GM19239 (cell line): Measurements from ENCODE around the gene ENAH.
"Not testable (repeated sequence)": the region's sequence is repeated elsewhere in the genome, so short reads cannot be mapped to it uniquely, and the experiment has no call there.

ENCODE experiments used
- DNase-seq: peaks from one replicate; pipeline ENCODE4 v3.0.0; 2011; ENCODE audit warnings: low spot score; ENCODE audit not compliant: insufficient read length
- FAIRE-seq: peaks from 2 replicates; lab custom pipeline; 2011; peaks lifted over from hg19 to GRCh38; lab: Jason Lieb, UNC

ENAH gene

GRCh38 chr1:225510740-225511139 lies 142.2 kb downstream of the ENAH start:
- not testable (repeated sequence) for FAIRE-seq

DNA sequence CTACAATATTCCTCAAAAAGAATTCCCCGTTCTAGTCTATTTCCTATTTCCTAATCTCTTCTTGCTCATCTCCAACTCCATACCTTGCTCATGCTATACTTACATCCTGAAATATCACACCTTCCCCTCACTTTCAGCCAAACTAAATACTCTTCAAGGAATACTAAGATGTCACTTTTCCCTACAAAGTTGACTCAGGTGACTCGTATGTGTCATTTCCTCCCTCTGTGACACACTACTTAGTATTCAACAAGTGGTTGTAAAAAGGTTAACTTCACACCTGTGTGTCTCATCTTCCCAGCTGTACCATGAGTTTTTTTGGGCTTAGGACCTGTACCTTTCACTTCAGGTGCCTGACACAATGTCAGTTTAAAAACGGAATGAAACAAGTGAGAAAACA lies 143.2 kb downstream of the ENAH start:
- DNase-seq = no peak
- FAIRE-seq = no peak

More at GRCh38 chr1:225510740-225511139, 142.2 kb downstream of the ENAH start:
- DNase-seq = not testable (repeated sequence)

GRCh38 chr1:225509376-225509707 lies 143.6 kb downstream of the ENAH start:
- DNase-seq = no peak
- no peak for FAIRE-seq

DNA sequence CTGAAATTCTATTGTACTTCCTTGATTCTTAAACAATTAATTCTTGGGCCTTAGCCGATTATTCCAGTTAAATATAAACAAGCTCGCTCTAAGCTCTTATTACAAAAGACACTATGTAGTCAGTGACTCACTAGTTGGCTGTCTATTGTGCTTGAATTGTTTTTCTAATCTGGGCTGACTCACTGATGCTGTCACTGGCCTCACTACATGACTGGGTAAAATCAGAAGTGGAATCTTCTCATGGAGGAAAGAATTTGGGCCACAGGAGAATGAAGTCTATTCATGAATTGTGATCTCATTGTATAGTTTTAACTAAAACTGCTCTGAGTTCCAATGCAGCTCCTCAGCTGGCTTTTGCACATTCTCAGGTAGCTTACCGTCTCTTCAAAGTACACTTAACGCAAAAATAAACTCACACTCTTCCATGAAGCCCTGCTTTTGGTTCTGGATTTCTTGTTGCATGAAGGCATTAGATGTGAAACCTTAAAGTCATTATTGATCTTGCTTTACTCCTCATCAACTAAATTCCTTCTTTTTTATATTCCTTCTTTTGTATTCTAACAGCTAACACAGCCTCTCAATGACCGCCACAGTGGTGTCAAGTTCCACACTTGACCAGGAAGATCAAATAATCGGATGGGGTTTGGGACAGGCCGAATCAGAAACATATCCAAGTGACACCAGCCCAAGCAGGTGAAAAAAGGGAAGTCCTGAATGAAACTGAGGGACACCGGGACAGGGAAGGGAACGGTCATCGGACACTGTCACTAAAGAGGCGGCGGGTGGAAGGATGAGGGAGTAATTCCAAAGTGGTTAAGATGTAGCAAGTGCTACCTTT lies 144.2 kb downstream of the ENAH start:
- FAIRE-seq = no peak
- DNase-seq = no peak

DNA sequence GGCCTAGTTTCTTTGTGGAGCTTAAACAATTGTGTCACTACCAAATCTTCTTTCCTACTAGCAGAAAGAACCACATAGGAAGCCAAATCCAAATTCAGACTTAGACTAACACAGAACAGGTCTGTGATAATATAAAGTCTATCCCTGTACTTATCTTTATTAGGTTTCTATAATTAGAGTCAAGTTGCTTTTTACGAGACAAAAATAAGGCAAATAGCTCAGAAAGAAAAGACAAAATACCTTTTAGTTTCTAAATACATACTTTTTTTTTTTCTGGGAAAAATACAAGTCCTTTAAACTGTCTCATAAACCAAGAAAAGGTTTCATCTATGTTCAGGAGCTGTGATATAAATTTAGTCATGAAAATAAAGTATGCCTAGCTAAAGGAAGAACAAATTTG lies 146.2 kb downstream of the ENAH start:
- DNase-seq (no peak), FAIRE-seq (no peak)

GRCh38 chr1:225504776-225505175 lies 148.1 kb downstream of the ENAH start:
- FAIRE-seq = no peak

DNA sequence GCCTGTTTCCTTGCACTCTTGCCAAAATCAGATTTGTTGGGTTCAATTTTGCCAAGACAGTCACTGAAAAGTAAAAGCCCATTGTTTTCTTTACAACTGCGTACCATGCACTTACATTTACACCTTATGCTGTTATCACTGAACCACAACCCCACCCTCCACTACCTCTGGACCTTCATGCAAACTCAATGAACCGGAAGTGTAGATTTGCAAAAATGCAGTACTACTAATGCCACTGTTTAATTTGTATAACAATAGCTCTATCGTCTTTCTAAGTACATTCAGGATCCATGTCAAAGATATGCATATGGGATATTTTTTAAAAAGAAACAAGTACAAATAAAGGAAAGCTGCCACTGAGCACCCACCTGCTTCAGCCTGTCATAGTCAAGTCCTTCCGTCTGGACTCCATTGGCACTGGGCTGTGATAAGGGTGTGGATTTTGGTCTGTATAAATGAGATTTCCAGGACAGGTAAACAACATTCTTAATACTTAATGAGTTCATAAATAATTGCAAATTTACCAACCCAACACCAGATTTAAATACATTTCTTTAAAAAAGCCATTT lies 152.2 kb downstream of the ENAH start:
- FAIRE-seq = no peak

More at GRCh38 chr1:225504776-225505175, 148.1 kb downstream of the ENAH start:
- DNase-seq = no peak

GRCh38 chr1:225498549-225499136 lies 154.3 kb downstream of the ENAH start:
- FAIRE-seq (no peak), DNase-seq (no peak)

More for the DNA sequence above, 152.2 kb downstream of the ENAH start:
- DNase-seq = no peak

DNA sequence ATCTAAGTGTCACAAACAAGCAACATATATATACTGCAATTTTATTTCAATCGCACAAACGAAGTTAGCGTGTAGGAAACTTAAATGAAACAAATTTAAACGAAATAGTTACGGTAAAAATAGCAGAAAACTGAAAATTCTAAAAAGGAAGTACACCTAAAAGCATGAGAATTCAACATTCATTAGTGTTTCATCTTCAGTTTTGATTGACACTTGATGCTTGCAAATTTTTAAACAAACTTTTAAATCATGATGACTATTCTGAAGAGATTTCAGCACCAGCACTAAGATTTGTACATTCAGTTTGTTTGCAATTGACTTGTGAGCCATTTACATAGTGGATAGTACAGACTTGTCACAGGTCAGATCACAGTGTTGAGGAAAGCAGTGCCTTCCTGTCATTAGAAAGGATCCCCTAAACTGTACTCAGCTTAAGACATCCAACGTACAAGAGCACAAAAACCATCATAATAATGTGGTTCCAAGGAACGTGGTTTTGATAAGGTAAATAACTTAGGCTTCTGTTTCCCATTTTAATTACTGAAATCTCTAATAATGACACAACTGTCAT lies 158.0 kb downstream of the ENAH start:
- no peak for DNase-seq
- no peak for FAIRE-seq

- no peak for DNase-seq
- FAIRE-seq = no peak
Observed at GRCh38 chr1:225493591-225494246, 159.2 kb downstream of the ENAH start.

DNA sequence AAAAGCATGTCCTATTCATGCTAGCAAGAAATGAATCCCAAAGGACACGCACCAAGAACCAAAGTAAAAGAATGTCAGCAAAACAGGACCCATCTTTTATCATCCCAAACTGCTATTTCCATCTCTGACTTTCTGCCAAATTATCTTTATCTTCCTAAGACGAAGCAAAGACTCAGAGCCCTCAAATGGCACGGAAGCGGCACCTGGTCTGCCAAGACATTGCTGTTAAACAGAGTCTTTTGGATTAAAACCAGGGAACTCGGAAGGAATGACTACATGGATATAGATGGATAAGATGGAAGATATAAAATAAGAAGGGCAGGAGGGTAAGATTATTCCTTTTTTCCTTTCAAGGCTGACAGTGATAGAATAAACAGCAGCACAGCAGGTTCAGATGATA lies 164.2 kb downstream of the ENAH start:
- no peak for FAIRE-seq
- DNase-seq = no peak

DNA sequence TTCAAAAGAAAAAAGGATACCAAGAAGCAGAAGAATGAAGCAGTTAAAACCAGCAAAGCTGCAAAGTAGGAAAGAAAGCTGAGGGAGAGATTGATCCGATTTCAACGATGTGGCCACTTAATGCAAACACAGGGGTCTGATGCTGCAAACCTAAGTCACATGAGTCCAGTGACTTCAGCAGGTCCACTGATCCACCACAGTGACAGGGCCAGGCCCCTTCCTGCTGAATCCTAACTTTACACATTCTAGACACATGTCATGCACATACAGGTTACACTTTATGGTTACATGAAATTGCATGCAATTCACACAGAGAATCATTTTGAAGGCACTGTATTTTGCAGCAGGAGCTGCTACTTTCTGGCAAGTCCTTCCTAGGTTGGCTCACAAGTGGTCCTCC lies 166.1 kb downstream of the ENAH start:
- FAIRE-seq (no peak), DNase-seq (no peak)

DNA sequence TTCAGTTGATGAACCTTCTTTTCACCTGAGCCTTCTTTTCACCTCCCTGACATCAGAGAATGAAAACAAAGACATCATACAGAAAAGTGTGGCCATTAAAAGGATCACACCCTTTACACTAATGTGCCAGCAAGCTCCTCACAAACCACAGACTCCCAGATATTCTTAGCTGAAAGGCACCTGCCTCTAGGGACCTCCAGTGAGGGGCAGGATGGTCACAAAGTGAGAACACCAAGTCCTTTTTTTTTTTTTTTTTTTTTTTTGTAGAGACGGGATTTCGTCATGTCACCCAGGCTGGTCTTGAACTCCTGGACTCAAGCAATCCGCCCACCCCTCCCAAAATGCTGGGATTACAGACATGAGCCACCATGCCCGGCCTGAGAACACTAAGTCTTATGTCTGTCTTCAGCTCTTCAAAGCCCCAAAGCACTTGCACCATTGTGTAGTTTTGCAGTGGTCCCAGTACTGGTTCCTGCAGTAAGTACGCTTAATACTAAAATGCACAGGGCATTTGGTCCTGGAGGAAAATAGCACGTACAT lies 166.9 kb downstream of the ENAH start:
- DNase-seq = no peak
- FAIRE-seq = no peak

GRCh38 chr1:225485226-225485625 lies 167.7 kb downstream of the ENAH start:
- no peak for FAIRE-seq
- no peak for DNase-seq

DNA sequence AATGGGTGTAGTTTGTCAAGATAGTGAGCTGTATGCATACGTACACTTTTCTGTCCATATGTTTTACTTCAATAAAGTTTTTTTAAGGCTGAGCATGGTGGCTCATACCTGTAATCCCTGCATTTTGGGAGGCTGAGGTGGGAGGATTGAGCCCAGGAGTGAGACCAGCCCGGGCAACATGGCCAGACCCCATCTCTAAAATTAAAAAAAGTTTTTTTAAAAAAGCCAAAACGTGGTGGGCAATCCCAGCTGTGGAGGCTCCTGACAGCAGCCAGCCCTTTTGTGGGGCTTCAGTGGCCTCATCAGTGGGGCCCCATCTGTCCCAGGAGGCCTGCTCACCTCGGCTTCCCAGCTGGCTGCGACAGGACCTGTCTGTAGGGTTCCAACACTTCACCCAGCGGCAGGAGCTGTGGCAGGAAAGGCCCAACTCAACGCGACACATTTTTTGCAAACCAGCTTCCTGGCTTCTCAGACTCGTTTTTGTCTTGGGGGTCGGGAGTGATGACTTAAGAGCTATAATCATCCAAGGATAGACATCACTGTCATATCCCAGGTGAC lies 168.2 kb downstream of the ENAH start:
- DNase-seq (no peak), FAIRE-seq (no peak)

- FAIRE-seq (no peak), DNase-seq (no peak)
Observed at GRCh38 chr1:225483818-225484656, 168.9 kb downstream of the ENAH start.

DNA sequence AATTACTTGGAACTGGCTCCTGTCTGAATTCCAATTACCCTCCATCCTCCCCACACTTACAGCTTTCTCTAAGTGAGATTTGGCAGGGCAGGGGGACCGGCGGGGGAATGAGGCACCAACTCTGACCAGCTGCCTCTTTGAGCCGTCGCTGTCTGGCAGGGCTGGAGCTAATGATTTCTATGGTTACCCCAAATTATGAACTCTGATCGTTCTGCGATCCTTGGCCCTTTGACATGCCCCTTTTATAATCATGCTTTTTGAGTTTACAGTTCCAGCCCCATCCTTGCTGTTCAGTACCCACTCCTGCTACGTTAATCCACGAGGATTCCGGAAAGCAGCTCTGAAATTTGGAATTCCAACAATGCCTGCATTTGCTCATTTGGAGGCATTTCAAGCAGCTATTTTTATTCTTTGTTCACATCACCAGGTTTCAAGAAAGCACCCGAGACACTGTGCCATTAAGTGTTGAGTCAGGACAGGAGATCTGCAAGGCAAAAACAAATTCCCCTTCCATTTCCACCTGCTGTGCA lies 170.4 kb downstream of the ENAH start:
- FAIRE-seq (no peak), DNase-seq (no peak)

DNA sequence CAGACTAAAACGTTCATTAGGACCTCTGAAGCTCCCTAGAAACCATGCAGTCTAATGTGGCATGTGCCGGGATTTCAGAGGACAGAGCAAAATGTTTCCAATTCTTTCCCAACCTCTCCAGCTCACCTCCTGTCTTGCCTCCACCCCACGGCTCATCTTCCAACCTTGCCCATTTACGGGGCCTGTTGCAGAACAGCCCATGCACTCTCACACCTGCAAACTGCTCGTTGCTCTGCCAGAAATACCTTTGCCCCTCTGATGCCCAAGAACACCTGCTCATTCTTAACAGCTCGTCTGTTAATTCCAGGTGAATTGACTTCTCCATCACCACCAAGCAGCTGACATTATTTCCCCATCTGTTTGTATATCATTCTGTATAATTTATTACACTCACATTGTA lies 171.2 kb downstream of the ENAH start:
- no peak for DNase-seq
- FAIRE-seq = no peak

DNA sequence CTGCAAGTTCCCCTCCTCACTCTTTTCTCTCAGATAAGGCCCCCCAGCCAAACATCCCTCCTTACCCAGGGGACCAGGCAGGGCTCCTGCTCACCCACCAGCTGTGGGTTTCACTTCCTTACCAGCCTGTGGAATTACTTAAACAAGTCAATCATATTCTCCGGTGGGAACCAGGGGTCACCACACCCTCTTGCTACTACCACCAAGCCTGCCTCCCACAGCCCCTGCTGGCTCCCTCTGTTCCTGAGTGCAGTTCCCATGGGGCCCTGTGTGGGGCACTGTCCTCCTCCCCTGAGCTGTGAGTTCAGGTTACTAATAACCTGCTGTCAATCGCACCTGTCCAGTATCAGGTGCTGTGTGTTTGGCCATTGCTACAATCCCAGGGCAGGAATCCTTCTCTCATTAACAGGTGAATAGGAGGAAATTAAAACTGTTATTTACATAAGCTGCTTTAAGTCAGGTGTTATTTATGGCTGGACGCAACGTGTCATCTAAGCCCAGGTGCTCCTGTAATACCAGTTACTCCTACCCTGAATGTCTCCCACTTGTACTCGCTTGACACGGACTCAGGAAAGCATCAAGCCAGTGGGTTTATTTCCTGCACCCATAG lies 172.0 kb downstream of the ENAH start:
- FAIRE-seq (no peak), DNase-seq (no peak)
